ENCODE measurements around the gene TIMM10B.
"Not testable (repeated sequence)": the region's sequence is repeated elsewhere in the genome, so short reads cannot be mapped to it uniquely, and the experiment has no call there.

TIMM10B gene

DNA sequence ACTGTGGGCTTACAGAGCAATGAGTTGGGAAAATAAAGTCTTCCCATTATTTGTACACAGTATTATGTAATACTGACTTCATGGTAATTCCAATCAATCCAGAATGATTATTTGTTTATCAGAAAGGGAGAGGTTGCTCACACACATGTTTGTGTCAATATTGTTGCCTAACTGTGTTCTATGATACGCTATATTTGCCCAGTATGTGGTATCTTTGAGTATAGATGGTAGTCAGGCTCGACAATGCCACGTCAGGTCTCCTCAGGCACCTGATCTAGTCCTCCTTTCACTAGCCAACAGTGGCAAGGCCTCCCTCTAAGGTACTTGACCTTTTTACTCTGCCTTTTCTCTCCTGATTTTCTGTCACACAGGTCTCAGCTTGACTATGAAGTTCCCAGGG is 21.1 kb downstream of the TIMM10B start:
- H3K27me3 ChIP-seq (ENCODE audit: control insufficient read depth, insufficient read depth, low read length, poor library complexity, severe bottlenecking): no peaks in the 10 kb centered on the region
- 91 to 98% methylated on average over 3 of the region's 3 CpGs for WGBS, 2 experiments
- no peaks in the 10 kb centered on the region for H3K9me3 ChIP-seq (ENCODE audit: control insufficient read depth, low read length)
- no peak overlapping the region for H3K27ac ChIP-seq (ENCODE audit: insufficient read depth, low read depth, low read length, poor library complexity, severe bottlenecking)
- peaks cover 6% of the 10 kb centered on the region for H3K36me3 ChIP-seq (ENCODE audit: control insufficient read depth, insufficient read depth, low read length)
- no peak overlapping the region for H3K4me3 ChIP-seq (ENCODE audit: insufficient read depth, low read depth, low read length)
- H3K4me1 ChIP-seq (ENCODE audit: control insufficient read depth, insufficient read depth, low read length): no peaks in the 10 kb centered on the region

DNA sequence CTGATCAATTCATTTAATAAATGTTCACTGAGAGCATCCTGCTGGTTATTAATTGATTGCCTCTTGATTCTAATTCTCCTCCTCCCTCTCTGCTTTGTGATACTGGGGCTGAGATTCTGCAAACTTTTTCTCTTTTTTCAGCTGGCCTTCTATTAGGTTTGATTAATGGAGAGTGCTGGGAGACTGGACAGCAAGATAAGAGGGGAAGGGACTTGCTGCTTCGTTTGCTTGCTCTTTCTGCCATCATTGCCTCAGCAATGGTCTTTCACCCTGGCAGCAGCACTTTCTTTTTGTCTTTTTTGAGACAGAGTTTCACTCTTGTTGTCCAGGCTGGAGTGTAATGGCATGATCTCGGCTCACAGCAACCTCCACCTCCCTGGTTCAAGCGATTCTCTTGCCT is 22.9 kb downstream of the TIMM10B start:
- no peak overlapping the region for H3K27ac ChIP-seq (ENCODE audit: insufficient read depth, low read depth, low read length, poor library complexity, severe bottlenecking)
- WGBS, 2 experiments: 93 to 97% methylated on average over 3 of the region's 3 CpGs
- H3K9me3 ChIP-seq (ENCODE audit: control insufficient read depth, low read length): no peaks in the 10 kb centered on the region
- H3K4me1 ChIP-seq (ENCODE audit: control insufficient read depth, insufficient read depth, low read length): no peaks in the 10 kb centered on the region
- H3K4me3 ChIP-seq (ENCODE audit: insufficient read depth, low read depth, low read length): no peak overlapping the region
- H3K36me3 ChIP-seq (ENCODE audit: control insufficient read depth, insufficient read depth, low read length): peaks cover 6% of the 10 kb centered on the region
- no peaks in the 10 kb centered on the region for H3K27me3 ChIP-seq (ENCODE audit: control insufficient read depth, insufficient read depth, low read length, poor library complexity, severe bottlenecking)

DNA sequence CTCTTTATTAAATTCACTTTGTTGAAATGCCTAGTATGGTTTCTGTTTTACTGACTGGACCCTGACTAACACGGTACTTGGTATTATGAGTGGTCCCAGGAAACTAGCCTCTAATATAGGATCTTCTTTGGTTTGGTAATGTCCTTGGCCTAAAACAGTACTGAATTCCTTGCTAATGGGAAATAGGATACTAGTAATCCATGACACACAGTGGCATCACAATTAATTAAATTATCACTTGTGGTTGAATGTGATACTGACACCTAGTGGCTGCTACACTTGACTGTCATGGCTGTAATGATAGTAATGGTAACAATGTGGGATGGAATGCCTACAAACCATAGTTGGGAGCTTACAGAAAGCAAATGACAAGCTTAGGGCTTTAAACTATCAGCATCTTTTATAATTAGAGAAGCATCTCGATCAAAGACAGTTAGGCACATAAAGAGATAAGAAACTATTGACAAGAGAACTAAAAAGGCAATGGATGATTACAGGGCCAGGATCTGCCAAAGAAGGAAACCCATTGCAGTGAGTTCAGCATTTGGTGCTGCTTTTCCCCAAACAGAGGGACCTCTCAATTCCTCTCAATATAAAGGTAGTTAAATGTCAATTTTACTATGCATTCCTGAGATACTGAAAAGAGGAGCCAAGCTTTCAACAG is 24.4 kb downstream of the TIMM10B start:
- Histone ChIP-seq H3K4me3 (ENCODE audit: insufficient read depth, low read depth, low read length) (no peak overlapping the region), H3K27me3 (ENCODE audit: control insufficient read depth, insufficient read depth, low read length, poor library complexity, severe bottlenecking) (no peaks in the 10 kb centered on the region), H3K27ac (ENCODE audit: insufficient read depth, low read depth, low read length, poor library complexity, severe bottlenecking) (no peak overlapping the region), H3K9me3 (ENCODE audit: control insufficient read depth, low read length) (no peaks in the 10 kb centered on the region), H3K36me3 (ENCODE audit: control insufficient read depth, insufficient read depth, low read length) (peaks cover 6% of the 10 kb centered on the region), H3K4me1 (ENCODE audit: control insufficient read depth, insufficient read depth, low read length) (no peaks in the 10 kb centered on the region)
- WGBS, 2 experiments: 64 to 71% methylated on average over 2 of the region's 2 CpGs

DNA sequence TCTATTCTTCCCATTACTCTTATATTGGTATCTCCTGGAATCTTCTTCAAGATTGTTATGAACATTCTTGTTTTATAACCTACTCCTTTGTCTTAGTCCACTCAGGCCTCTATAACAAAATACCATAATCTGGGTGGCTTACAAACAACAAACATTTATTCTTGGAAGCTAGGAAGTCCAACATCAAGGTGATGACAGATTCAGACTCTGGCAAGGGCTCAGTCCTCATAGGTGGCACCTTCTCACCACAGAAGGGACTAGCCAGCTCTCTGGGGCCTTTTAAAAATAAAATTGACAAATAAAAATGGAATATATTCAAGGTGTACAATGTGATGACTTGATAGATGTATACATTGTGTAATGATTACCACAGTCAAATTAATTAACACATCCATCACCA is 35.6 kb downstream of the TIMM10B start:
- Histone ChIP-seq H3K27me3 (ENCODE audit: control insufficient read depth, insufficient read depth, low read length, poor library complexity, severe bottlenecking) (no peaks in the 10 kb centered on the region), H3K27ac (ENCODE audit: insufficient read depth, low read depth, low read length, poor library complexity, severe bottlenecking) (no peak overlapping the region), H3K4me3 (ENCODE audit: insufficient read depth, low read depth, low read length) (no peak overlapping the region), H3K36me3 (ENCODE audit: control insufficient read depth, insufficient read depth, low read length) (no peaks in the 10 kb centered on the region), H3K4me1 (ENCODE audit: control insufficient read depth, insufficient read depth, low read length) (no peaks in the 10 kb centered on the region), H3K9me3 (ENCODE audit: control insufficient read depth, low read length) (no peaks in the 10 kb centered on the region)

DNA sequence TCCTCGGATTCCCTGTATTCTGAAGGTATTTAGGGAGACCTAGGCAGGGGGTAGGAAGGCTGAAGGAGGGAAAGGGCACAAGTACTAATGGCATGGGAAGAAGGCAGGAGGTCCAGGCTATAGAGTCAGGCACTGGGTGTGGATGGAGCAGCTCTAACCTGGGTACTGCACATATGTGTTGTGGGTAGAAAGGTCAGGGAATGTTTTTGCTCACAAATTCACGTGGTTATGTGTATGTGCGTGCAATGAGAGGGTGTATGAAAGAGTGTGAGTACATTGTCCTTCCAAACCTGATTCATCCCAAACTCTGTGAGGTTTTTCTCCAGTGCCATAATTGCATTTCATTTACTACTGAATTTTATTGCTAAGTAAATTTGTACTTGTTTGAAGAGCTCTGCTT is 39.0 kb downstream of the TIMM10B start:
- WGBS, 2 experiments: 95 to 96% methylated on average over 3 of the region's 3 CpGs
- H3K4me3 ChIP-seq (ENCODE audit: insufficient read depth, low read depth, low read length): no peak overlapping the region
- no peaks in the 10 kb centered on the region for H3K27me3 ChIP-seq (ENCODE audit: control insufficient read depth, insufficient read depth, low read length, poor library complexity, severe bottlenecking)
- H3K36me3 ChIP-seq (ENCODE audit: control insufficient read depth, insufficient read depth, low read length): no peaks in the 10 kb centered on the region
- H3K4me1 ChIP-seq (ENCODE audit: control insufficient read depth, insufficient read depth, low read length): no peaks in the 10 kb centered on the region
- no peaks in the 10 kb centered on the region for H3K9me3 ChIP-seq (ENCODE audit: control insufficient read depth, low read length)
- H3K27ac ChIP-seq (ENCODE audit: insufficient read depth, low read depth, low read length, poor library complexity, severe bottlenecking): no peak overlapping the region

DNA sequence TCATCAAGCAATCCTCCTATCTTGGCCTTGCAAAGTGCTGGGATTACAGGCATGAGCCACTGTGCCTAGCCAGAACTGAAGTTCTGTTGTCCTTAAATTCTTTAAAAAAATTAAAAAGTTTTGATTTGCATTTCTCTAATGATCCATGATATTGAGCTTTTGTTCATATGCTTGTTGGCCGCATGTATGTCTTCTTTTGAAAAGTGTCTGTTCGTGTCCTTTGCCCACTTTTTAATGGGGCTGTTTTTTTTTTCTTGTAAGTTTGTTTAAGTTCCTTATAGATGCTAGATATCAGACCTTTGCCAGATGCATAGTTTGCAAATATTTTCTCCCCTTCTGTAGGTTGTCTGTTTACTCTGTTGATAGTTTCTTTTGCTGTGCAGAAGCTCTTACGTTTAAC is 40.6 kb downstream of the TIMM10B start:
- H3K27me3 ChIP-seq (ENCODE audit: control insufficient read depth, insufficient read depth, low read length, poor library complexity, severe bottlenecking); H3K4me1 ChIP-seq (ENCODE audit: control insufficient read depth, insufficient read depth, low read length); H3K9me3 ChIP-seq (ENCODE audit: control insufficient read depth, low read length); H3K27ac ChIP-seq (ENCODE audit: insufficient read depth, low read depth, low read length, poor library complexity, severe bottlenecking); H3K36me3 ChIP-seq (ENCODE audit: control insufficient read depth, insufficient read depth, low read length); H3K4me3 ChIP-seq (ENCODE audit: insufficient read depth, low read depth, low read length): not testable (repeated sequence)
- WGBS, 2 experiments: 88 to 96% methylated on average over 3 of the region's 3 CpGs

DNA sequence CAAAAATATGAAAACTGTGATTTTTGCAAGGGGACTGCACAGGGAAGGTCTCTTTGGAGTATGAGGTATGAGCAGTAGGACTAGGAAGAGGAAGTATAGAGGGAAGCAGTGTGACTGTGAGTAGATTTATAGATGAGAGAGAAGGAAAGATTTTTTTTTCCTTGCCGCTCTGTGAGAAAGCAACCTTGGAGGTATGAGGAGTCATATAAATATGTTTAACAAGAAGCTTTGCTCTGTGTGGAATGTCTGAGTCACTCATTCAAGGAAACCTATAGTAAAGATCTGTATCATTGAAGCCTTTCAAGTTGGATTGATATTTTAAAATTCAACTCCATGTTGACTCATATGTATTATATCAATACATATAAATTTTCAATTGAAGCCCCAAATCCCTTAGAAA is 42.0 kb downstream of the TIMM10B start:
- Histone ChIP-seq H3K4me3 (ENCODE audit: insufficient read depth, low read depth, low read length) (no peak overlapping the region), H3K27ac (ENCODE audit: insufficient read depth, low read depth, low read length, poor library complexity, severe bottlenecking) (no peak overlapping the region)
- 3 to 4% methylated on average over 1 of the region's 1 CpG for WGBS, 2 experiments

DNA sequence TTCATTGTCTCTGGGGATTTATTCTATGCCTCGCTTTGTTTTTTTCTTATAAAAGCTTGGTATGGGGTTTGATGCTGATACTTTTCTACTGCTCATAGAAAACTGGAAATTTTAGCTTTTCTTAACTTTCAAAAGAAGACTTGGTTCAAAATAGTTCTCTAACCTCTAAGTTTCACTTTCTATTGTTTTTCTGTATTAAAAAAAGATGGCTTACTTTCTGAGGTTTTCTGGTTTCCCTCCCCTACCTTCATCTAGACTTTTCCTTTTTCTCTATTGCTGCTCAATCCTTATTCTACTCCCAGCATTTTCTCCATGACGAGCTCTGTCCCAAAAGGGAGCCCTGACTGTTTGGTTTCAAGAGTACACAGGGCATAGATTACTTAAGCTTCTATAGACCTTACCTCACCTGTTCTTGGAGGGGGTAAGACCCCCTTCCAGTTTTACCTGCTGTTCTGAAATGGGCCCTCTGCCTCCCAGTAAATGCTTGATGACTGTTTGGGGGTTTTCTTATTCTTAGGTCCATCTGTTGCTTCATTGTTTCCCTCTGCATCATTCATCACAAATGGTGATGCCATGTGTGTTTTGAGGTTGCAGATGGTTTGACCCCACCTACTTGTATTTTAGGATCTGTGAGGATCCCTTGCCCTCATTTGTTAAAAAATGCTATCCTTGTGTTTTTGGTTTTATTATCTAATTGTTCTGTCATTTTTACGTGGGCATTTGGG is 45.3 kb downstream of the TIMM10B start:
- WGBS, 2 experiments: 92 to 93% methylated on average over 3 of the region's 3 CpGs
- Histone ChIP-seq H3K4me3 (ENCODE audit: insufficient read depth, low read depth, low read length) (no peak overlapping the region), H3K4me1 (ENCODE audit: control insufficient read depth, insufficient read depth, low read length) (no peaks in the 10 kb centered on the region), H3K27ac (ENCODE audit: insufficient read depth, low read depth, low read length, poor library complexity, severe bottlenecking) (no peak overlapping the region), H3K36me3 (ENCODE audit: control insufficient read depth, insufficient read depth, low read length) (no peaks in the 10 kb centered on the region), H3K9me3 (ENCODE audit: control insufficient read depth, low read length) (no peaks in the 10 kb centered on the region), H3K27me3 (ENCODE audit: control insufficient read depth, insufficient read depth, low read length, poor library complexity, severe bottlenecking) (no peaks in the 10 kb centered on the region)

More for the DNA sequence above, 42.0 kb downstream of the TIMM10B start:
- H3K9me3 ChIP-seq (ENCODE audit: control insufficient read depth, low read length): no peaks in the 10 kb centered on the region
- H3K27me3 ChIP-seq (ENCODE audit: control insufficient read depth, insufficient read depth, low read length, poor library complexity, severe bottlenecking): no peaks in the 10 kb centered on the region
- no peaks in the 10 kb centered on the region for H3K36me3 ChIP-seq (ENCODE audit: control insufficient read depth, insufficient read depth, low read length)
- H3K4me1 ChIP-seq (ENCODE audit: control insufficient read depth, insufficient read depth, low read length): no peaks in the 10 kb centered on the region

DNA sequence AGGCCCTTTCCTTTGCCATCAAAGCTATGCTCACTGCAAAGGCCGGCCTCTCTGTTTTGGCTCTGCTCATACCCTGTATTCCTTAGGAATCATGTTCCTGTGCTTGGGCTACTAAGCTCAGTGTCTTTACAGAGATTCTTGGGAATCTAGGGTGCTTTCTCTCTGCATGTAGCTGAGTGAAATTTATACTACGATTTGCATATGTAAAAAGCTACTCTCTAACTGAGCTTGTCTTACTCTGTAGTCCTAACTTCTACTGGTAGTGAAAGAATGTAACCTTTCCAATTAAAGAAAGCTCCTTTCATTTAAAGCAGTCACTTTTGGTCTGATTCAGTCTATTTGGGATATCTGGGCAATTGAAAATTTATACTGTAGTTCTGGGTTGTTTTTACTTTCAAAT is 48.0 kb downstream of the TIMM10B start:
- Histone ChIP-seq H3K27ac (ENCODE audit: insufficient read depth, low read depth, low read length, poor library complexity, severe bottlenecking) (no peak overlapping the region), H3K4me1 (ENCODE audit: control insufficient read depth, insufficient read depth, low read length) (no peaks in the 10 kb centered on the region), H3K9me3 (ENCODE audit: control insufficient read depth, low read length) (no peaks in the 10 kb centered on the region), H3K27me3 (ENCODE audit: control insufficient read depth, insufficient read depth, low read length, poor library complexity, severe bottlenecking) (no peaks in the 10 kb centered on the region), H3K36me3 (ENCODE audit: control insufficient read depth, insufficient read depth, low read length) (no peaks in the 10 kb centered on the region), H3K4me3 (ENCODE audit: insufficient read depth, low read depth, low read length) (no peak overlapping the region)
- WGBS, 2 experiments: 93 to 100% methylated on average over 2 of the region's 2 CpGs

DNA sequence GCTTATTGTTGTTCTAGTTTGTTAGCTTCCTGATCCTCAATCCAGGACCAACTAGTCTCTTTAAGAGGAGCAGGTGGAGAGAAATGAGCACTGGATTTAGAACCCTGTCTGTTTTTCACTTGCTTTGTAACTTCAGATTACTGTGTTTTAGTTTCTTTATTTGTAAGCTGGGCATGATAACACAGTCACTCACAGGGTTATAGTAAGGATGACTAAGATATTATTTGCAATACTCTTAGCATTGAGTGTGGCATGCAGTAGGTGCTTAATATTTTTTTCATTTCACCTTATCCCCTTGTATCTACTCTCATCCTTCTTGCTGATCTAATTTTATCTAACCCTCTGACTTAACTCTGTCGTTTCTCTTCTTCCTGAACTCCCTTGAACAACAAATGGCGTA is 49.5 kb downstream of the TIMM10B start:
- 90 to 92% methylated on average over 2 of the region's 2 CpGs for WGBS, 2 experiments

More for the DNA sequence above, 49.5 kb downstream of the TIMM10B start:
- Histone ChIP-seq H3K4me1 (ENCODE audit: control insufficient read depth, insufficient read depth, low read length) (no peaks in the 10 kb centered on the region), H3K9me3 (ENCODE audit: control insufficient read depth, low read length) (no peaks in the 10 kb centered on the region), H3K4me3 (ENCODE audit: insufficient read depth, low read depth, low read length) (no peak overlapping the region), H3K27me3 (ENCODE audit: control insufficient read depth, insufficient read depth, low read length, poor library complexity, severe bottlenecking) (no peaks in the 10 kb centered on the region), H3K27ac (ENCODE audit: insufficient read depth, low read depth, low read length, poor library complexity, severe bottlenecking) (no peak overlapping the region), H3K36me3 (ENCODE audit: control insufficient read depth, insufficient read depth, low read length) (no peaks in the 10 kb centered on the region)
